NCI-H226 (cell line): Measurements from ENCODE around the gene RUNX2.
"Not testable (repeated sequence)": the region's sequence is repeated elsewhere in the genome, so short reads cannot be mapped to it uniquely, and the experiment has no call there.

Experiments used
- DNase-seq: peaks from one replicate; pipeline ENCODE4 v3.0.0-alpha.2; 2015

The RUNX2 gene

DNA sequence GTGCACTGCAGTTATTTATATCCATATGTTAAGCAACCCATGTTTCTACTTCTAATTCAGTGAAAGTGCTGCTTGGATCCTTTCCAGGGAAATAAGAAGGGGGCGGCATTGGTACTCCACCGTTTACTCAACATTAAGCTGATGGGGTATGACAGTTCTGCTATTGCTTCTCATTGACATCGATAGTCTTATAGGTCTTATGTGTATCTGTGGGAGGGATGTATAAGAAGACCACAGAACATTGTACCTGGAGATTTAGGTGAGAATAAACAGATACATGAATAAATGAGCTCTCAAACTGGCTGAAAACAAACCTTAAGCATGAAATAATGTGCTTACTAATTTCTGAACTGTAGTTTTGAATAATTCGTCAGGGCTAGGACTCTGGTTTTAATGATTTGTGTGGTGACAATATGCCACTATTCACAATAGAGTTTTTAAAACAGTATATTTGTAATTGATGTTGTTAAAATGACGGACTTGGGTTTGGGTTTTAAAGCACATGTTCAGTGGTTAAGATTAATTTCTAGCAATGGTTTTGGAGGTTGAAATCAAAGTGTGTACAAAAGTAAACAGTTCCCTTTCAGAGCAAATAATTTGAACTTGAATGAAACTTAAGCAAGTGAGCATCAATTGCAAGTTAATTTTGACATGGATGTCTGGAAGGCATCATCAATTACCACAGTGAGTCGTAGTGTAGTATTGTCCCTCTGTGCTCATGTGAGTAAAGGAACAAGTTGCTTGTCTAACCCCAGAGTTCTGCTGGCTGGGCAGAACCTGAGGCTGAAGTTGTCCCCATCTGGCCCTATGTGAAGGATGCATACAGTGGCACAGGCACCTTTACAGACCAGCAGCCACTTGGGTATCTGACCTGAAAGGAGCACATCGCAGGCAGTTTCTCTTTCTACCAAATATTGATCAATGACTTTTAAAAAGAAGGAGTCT, 134.3 kb downstream of the RUNX2 start:
- no peak for DNase-seq

- no peak for DNase-seq
These were observed 136.6 kb downstream of the RUNX2 start for GRCh38 chr6:45464685-45465084.

GRCh38 chr6:45466686-45467085, 138.6 kb downstream of the RUNX2 start:
- no peak for DNase-seq

- not testable (repeated sequence) for DNase-seq
These were observed 139.3 kb downstream of the RUNX2 start for GRCh38 chr6:45467417-45467816.

DNA sequence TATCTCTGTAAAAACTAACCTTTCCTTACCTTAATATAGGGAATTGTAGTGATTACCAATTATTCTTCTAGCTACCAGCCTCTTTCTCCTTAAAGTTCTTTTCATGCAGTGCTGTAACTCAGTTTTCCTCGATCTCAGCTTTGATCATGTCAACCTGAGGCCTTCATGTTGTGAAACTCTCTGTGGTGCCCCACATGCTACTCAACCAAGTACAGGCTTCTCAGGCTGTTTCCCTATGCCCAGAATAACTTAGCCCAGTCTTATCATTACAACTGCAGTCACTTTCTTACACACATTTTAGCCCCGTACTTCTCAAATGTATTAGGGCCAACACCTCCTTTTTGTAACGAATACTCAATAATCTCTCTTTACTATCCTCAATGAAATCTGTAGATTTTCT, 139.7 kb downstream of the RUNX2 start:
- no peak for DNase-seq

GRCh38 chr6:45469663-45470062, 141.5 kb downstream of the RUNX2 start:
- no peak for DNase-seq

DNA sequence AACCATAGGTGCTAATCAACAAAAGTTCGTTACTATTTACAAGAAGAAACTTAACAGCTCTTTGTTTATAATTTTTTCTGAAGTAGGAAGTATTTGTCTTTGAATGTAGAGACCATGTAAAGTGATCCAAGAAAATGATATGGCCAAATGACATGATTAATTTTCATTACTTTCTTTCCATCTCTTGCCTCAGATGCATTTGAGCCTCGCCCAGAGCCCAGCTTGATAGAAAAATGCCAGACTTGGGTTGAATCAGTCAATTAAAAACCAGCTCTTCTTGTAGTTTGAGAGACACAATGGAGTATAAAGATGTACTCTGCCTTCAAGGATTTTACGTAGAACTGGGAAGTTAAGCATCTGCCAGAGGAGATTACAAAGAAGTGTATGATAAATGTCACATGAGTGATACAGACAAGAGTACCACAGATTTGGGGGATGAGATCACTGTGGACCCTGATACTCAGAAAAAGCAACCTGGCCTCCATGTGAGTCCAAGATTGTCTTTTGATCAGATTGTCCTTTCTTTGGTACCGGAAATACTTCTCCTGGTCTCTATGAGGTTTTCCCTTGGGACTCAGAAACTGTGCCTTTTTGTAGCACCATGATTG, 142.1 kb downstream of the RUNX2 start:
- no peak for DNase-seq

- DNase-seq: no peak
These were observed 144.3 kb downstream of the RUNX2 start for GRCh38 chr6:45472382-45472781.

DNA sequence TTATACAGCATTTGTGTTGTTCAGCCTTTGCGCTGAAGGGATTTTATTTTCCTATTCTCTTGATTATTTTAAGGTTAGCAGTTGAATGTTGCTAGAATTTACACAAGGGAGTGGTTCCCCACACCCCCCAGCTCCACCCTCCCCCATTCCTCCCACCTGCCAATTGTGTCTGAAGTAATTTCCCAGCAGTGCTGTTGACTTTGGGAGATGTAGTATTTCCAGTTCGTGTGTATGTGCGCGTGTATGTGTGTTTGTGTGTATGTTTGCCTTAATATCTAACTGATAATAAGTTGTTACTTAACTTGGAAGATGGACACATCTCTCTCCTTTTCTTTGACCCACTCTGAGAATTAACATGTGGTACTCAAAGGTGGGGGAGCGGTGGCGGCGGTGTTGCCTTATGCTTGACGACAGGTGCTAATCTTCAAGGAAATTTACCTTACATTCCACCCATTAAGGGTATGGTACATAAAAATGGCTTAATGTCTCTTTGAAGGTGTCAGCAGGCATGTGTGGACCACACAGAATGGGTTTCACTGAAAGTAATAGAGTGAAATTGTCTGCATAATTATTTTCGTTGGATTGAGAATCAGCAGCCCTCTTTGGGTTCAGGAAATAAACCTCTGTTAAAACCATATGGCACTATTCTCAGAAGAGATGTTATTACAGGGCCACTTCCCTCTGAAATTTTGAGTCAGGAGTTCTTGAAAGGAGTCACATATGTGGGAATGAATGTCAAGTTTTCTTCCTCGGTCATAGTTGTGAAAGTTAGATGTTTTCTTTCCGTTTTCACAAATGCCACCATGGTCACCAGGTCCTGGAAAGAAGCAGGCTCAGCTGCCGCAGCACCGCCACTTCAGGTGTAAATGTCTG, 145.2 kb downstream of the RUNX2 start:
- no peak for DNase-seq

GRCh38 chr6:45474376-45474775, 146.2 kb downstream of the RUNX2 start:
- no peak for DNase-seq

DNA sequence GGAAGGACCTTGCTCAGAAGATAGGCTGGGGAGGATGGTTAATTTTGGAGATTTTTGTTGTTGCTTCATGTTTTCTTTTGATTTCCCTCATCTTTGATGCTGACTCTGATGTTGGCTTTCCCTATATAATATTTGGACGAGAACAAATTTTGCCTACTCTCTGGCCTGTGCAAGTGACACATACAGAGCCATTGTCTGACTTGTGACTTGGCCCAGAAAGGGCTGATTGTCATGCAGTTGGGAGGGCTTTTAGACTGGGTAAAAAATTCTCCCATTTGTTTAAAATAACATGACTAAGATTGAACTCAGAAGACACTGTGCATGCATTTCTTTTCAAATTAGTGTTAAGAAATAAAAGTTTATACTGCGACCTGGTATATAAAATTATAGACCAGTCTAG, 148.2 kb downstream of the RUNX2 start:
- no peak for DNase-seq

- DNase-seq: no peak
These were observed 149.1 kb downstream of the RUNX2 start for GRCh38 chr6:45477278-45477677.

DNA sequence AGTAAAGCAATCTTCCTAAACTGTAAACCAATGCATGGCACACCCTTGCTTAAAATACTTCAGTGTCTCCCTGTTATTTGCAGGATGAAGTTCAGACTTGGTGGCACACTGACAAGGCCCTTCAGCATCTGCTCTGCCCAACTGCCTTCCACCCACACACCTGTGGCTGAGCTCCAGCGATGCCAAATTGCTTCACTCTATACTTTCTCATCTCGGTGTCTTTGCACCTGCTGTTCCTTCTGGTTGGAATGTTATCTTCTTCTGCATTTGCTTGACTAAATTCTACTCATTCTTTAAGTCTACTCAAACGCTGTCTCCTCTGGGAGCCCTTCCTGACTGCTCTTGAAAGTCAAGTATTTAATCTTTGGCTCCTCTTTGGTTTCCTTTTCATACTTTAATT, 149.7 kb downstream of the RUNX2 start:
- DNase-seq: no peak

DNA sequence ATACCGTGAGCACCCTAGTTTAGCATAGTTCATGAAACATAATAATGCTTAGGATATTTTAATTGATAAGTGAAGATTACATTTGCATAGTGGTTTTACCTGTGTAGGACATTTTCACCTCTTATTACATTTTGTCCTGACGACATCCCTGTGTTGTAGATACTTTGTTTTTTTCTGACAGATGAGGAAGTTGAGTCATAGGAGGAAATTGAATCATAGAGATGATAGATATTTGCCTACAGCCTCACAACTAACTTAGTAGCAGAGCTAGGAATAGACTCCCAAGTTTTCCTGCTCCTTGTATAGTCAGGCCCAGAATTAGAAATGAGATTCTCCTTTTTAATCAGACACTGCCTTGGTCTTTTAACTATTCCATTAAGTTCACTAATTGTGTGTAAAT, 150.1 kb downstream of the RUNX2 start:
- peak; percentile 68 for DNase-seq

DNA sequence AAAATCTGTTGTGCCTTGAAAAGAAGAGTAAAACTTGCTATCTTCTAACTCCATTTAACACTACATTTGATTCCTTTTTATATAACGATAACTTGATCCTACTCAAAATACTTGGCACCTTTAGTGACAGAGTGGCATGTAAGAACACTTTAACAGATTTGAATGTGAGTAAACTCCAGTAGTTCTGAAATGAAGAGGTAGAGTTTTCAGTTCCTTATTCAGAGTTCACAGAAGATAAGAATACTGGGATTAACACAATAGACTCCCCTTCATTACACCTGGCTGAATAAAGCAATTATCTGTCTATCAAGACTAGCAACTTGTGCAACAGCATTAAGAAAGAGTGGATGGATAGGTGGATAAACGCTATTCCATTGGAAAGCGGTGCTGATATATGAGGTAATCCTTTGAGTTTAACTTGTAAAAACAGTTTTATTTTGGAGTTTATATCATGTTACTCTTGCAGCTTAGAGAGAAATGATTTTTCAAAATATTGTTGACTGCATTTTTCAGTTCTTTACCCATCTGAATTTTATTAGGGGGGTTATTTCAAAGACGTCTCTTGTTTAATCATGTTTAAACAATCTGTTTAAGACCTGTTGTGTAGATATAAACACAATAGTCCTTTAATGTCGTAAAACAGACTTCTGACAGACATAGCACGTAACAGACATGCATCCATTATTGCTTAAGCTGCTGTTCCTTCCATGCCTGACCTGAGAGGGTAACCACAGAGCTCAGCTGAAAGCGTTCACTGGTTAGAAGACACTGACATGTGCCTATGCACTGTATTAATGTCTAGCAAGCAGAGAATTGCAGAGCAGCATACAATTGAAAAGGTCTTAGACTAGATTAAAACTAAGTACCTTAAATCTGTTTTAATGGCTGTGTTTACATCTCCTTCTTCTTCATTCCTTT, 152.0 kb downstream of the RUNX2 start:
- DNase-seq: no peak

GRCh38 chr6:45480752-45481415, 152.8 kb downstream of the RUNX2 start:
- no peak for DNase-seq

- DNase-seq: no peak
These were observed 154.9 kb downstream of the RUNX2 start for GRCh38 chr6:45483021-45483420.

DNA sequence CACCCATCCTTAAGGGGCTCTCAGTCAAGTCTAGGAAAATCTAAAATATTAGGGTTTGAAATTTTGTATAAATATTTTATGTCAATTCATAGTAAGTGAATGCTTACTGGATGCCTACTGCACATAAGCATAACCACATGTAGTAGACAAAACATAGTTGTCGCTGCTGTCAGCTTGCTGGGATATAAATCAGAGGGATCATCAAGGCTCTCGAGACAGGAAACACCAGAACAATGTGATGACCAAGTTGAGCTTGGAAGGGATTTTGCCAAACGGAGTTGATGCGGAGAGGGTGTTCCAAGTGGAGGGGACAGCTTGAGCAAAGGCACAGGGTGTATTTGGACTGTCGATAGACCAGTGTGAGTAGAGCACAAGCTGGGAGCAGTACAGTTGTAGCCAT, 155.4 kb downstream of the RUNX2 start:
- DNase-seq: no peak

GRCh38 chr6:45486736-45487135, 158.6 kb downstream of the RUNX2 start:
- no peak for DNase-seq

- no peak for DNase-seq
These were observed 159.5 kb downstream of the RUNX2 start for GRCh38 chr6:45487645-45488044.

GRCh38 chr6:45488269-45488668, 160.1 kb downstream of the RUNX2 start:
- no peak for DNase-seq

GRCh38 chr6:45488889-45489288, 160.8 kb downstream of the RUNX2 start:
- DNase-seq: no peak
